A549 (cell line): ENCODE measurements around the gene SLC35D3. TPM values are rescaled to one million over a fixed set of nuclear protein-coding genes. Genes with fewer than 3 reads are reported as not detected.

Source experiments
- ATAC-seq, 2 experiments: fragments of 200-7000 bp in 1 of 2; fragments of >200 bp in 1 of 2; cut with Nextera tagmentation in 1 of 2; cut with Tn5 transposase in 1 of 2; 3 replicates each; pipeline versions ENCODE4 v1.8.0 to v1.9.1; 2018 to 2020; ENCODE audit warnings: mild to moderate bottlenecking in 1 of 2, moderate library complexity in 1 of 2
- CTCF ChIA-PET: fragments of 300-600 bp; sonication (Branson Sonifier 250); formaldehyde crosslinking; extraction: SDS; loops from one replicate; lab custom pipeline; 2021; ENCODE audit warnings: antibody characterized with exemption, inconsistent platforms; lab: Yijun Ruan, JAX
- POLR2A ChIA-PET: fragments of 350-600 bp; formaldehyde crosslinking; extraction: SDS; loops from one replicate; lab custom pipeline; 2021; ENCODE audit warnings: antibody characterized with exemption, inconsistent platforms; lab: Yijun Ruan, JAX
- DNase-seq, 2 experiments: peaks; one replicate each; pipeline versions ENCODE4 v3.0.0 to v3.0.0-alpha.2; 2011 to 2016; ENCODE audit warnings: low read depth in 1 of 2, low spot score in 1 of 2
- FAIRE-seq: peaks from 2 replicates; lab custom pipeline; 2011; peaks lifted over from hg19 to GRCh38; lab: Jason Lieb, UNC
- H3K27ac ChIP-seq, 2 experiments: fragments of >200 bp; sonication (Bioruptor Twin); formaldehyde crosslinking; 3 replicates each; pipeline ENCODE4 v1.5.1; 2016 to 2017
- H3K4me1 ChIP-seq: fragments of >200 bp; sonication (Bioruptor Twin); formaldehyde crosslinking; 3 replicates; pipeline ENCODE4 v1.6.1; 2016
- H3K4me2 ChIP-seq: fragments of >200 bp; sonication (Bioruptor Twin); formaldehyde crosslinking; 3 replicates; pipeline ENCODE4 v1.6.1; 2016
- H3K4me3 ChIP-seq: fragments of >200 bp; sonication (Bioruptor Twin); formaldehyde crosslinking; 3 replicates; pipeline ENCODE4 v1.5.1; 2016
- H3K9me3 ChIP-seq: fragments of >200 bp; sonication (Bioruptor Twin); formaldehyde crosslinking; 3 replicates; pipeline ENCODE4 v1.6.1; 2016
- CBX2 ChIP-seq: fragments of 200-600 bp; sonication (generic); IDR thresholded peaks from 2 replicates; pipeline ENCODE4 v1.6.1; 2016; ENCODE audit warnings: low read depth, mild to moderate bottlenecking, borderline replicate concordance
- CEBPB ChIP-seq, 2 experiments: fragments of >200 bp in 1 of 2; sonication (Bioruptor Twin) in 1 of 2; formaldehyde crosslinking in 1 of 2; IDR thresholded peaks; 2 replicates each; pipeline ENCODE4 v1.6.1; 2012 to 2016
- CHD2 ChIP-seq: fragments of 150-350 bp; IDR thresholded peaks from 2 replicates; pipeline ENCODE4 v1.6.1; 2014; ENCODE audit warnings: low read length; ENCODE audit not compliant: partially characterized antibody
- HMGXB4 ChIP-seq: fragments of 250-450 bp; sonication (Bioruptor Pico); IDR thresholded peaks from 2 replicates; pipeline ENCODE4 v1.5.0; 2021; ENCODE audit warnings: mild to moderate bottlenecking, moderate library complexity, borderline replicate concordance
- HOXA7 ChIP-seq: fragments of 250-450 bp; sonication (Bioruptor Pico); IDR thresholded peaks from 2 replicates; pipeline ENCODE4 v1.5.0; 2020; ENCODE audit warnings: mild to moderate bottlenecking, moderate library complexity
- KDM1A ChIP-seq: fragments of 200-600 bp; sonication (generic); IDR thresholded peaks from 2 replicates; pipeline ENCODE4 v1.6.1; 2016; ENCODE audit warnings: low read depth, mild to moderate bottlenecking
- KDM5A ChIP-seq: fragments of 200-600 bp; sonication (generic); IDR thresholded peaks from 2 replicates; pipeline ENCODE4 v1.6.1; 2016; ENCODE audit warnings: antibody characterized with exemption, mild to moderate bottlenecking
- MAZ ChIP-seq: fragments of 150-350 bp; IDR thresholded peaks from 2 replicates; pipeline ENCODE4 v1.6.1; 2014; ENCODE audit warnings: antibody characterized with exemption, low read depth, low read length, borderline replicate concordance
- NFE2L2 ChIP-seq: fragments of 150-350 bp; conservative IDR thresholded peaks from 2 replicates; pipeline ENCODE4 v1.6.1; 2014; ENCODE audit warnings: low read length
- PHF8 ChIP-seq: fragments of 200-600 bp; sonication (generic); IDR thresholded peaks from 2 replicates; pipeline ENCODE4 v1.6.1; 2016; ENCODE audit warnings: low read depth, mild to moderate bottlenecking, antibody characterized with exemption, moderate library complexity, borderline replicate concordance
- POLR2A ChIP-seq: IDR thresholded peaks from 2 replicates; pipeline ENCODE4 v1.6.1; 2012; ENCODE audit warnings: mild to moderate bottlenecking, low read length
- RCOR1 ChIP-seq: fragments of 150-350 bp; IDR thresholded peaks from 2 replicates; pipeline ENCODE4 v1.6.1; 2014; ENCODE audit warnings: antibody characterized with exemption, low read length, low read depth
- REST ChIP-seq: fragments of 200-600 bp; sonication (generic); IDR thresholded peaks from 2 replicates; pipeline ENCODE4 v1.6.1; 2016; ENCODE audit warnings: antibody characterized with exemption, mild to moderate bottlenecking, moderate library complexity
- SMC3 ChIP-seq: fragments of >200 bp; sonication (Bioruptor Twin); formaldehyde crosslinking; IDR thresholded peaks from 3 replicates; pipeline ENCODE4 v1.6.1; 2018; ENCODE audit warnings: inconsistent platforms
- SREBF2 ChIP-seq: fragments of 450-650 bp; IDR thresholded peaks from 2 replicates; pipeline ENCODE4 v1.6.1; 2014; ENCODE audit warnings: mild to moderate bottlenecking, moderate library complexity
- TP53 ChIP-seq: fragments of 250-450 bp; sonication (Bioruptor Pico); IDR thresholded peaks from 2 replicates; pipeline ENCODE4 v1.5.0; 2021; ENCODE audit warnings: mild to moderate bottlenecking, moderate library complexity
- USF2 ChIP-seq: fragments of 450-650 bp; IDR thresholded peaks from 2 replicates; pipeline ENCODE4 v1.6.1; 2014; ENCODE audit warnings: antibody characterized with exemption
- ZC3H11A ChIP-seq: fragments of 450-650 bp; IDR thresholded peaks from 2 replicates; pipeline ENCODE4 v1.6.1; 2014; ENCODE audit warnings: antibody characterized with exemption, mild to moderate bottlenecking
- ZFP36 ChIP-seq: fragments of 450-650 bp; IDR thresholded peaks from 2 replicates; pipeline ENCODE4 v1.6.1; 2014; ENCODE audit warnings: borderline replicate concordance; ENCODE audit not compliant: partially characterized antibody
- WGBS: methylation state at CpG from one replicate; pipeline ENCODE4 v1.1.6; 2017; ENCODE audit errors: missing lambda C conversion rate; 5-methylcytosine and 5-hydroxymethylcytosine counted together
- polyA plus RNA-seq, 4 experiments: library from polyadenylated mRNA; depleted of rRNA in 3 of 4; stranded (reverse); fragments of >200 nt; fragmentation: RNase III in 1 of 4; extraction: RNeasy Plus Mini Kit Qiagen cat#74134 plus additional on column Dnase treatment in 1 of 4; gene quantifications; 2 replicates in 3 of 4; 3 replicates in 1 of 4; pipeline ENCODE4 v1.2.3, GENCODE V29; 2011 to 2017
- TF ChIP-seq, protein P1 (sequence below): fragments of >200 bp; sonication (Bioruptor Twin); formaldehyde crosslinking; IDR thresholded peaks from 3 replicates; pipeline ENCODE4 v1.5.1; 2016
- TF ChIP-seq, protein P2 (sequence below): fragments of 250-450 bp; sonication (Bioruptor Pico); IDR thresholded peaks from 2 replicates; pipeline ENCODE4 v1.5.0; 2020; ENCODE audit warnings: low read depth, mild to moderate bottlenecking, moderate library complexity
- TF ChIP-seq, protein P3 (sequence below): IDR thresholded peaks from 2 replicates; pipeline ENCODE4 v1.6.1; 2012

The SLC35D3 gene
- polyA plus RNA-seq, 2 of the 4 experiments (the other 2 are of a cell fraction) = not detected

GRCh38 chr6:136918706-136919105, 3.4 kb upstream of the SLC35D3 start:
- no peak overlapping the region for H3K27ac ChIP-seq
- H3K4me3 ChIP-seq = no peak overlapping the region
- no peaks in the 10 kb centered on the region for H3K4me1 ChIP-seq
- no peak for DNase-seq
- no peak for TF ChIP-seq CHD2
- TF ChIP-seq KDM1A = no peak
- TF ChIP-seq POLR2A = no peak
- TF ChIP-seq HMGXB4 (CRISPR knock-in tag) = no peak
- no peak for TF ChIP-seq CEBPB (IDR thresholded peaks at IDR 0.05)
- no peak for TF ChIP-seq CBX2
- no peak for TF ChIP-seq MAZ
- TF ChIP-seq, protein P1, sequence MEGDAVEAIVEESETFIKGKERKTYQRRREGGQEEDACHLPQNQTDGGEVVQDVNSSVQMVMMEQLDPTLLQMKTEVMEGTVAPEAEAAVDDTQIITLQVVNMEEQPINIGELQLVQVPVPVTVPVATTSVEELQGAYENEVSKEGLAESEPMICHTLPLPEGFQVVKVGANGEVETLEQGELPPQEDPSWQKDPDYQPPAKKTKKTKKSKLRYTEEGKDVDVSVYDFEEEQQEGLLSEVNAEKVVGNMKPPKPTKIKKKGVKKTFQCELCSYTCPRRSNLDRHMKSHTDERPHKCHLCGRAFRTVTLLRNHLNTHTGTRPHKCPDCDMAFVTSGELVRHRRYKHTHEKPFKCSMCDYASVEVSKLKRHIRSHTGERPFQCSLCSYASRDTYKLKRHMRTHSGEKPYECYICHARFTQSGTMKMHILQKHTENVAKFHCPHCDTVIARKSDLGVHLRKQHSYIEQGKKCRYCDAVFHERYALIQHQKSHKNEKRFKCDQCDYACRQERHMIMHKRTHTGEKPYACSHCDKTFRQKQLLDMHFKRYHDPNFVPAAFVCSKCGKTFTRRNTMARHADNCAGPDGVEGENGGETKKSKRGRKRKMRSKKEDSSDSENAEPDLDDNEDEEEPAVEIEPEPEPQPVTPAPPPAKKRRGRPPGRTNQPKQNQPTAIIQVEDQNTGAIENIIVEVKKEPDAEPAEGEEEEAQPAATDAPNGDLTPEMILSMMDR = no peak
- TF ChIP-seq ZC3H11A = no peak
- TF ChIP-seq PHF8 = no peak
- TF ChIP-seq RCOR1 = no peak
- TF ChIP-seq TP53 (CRISPR knock-in tag) = no peak
- TF ChIP-seq, protein P2, sequence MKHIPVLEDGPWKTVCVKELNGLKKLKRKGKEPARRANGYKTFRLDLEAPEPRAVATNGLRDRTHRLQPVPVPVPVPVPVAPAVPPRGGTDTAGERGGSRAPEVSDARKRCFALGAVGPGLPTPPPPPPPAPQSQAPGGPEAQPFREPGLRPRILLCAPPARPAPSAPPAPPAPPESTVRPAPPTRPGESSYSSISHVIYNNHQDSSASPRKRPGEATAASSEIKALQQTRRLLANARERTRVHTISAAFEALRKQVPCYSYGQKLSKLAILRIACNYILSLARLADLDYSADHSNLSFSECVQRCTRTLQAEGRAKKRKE (CRISPR knock-in tag) = no peak
- TF ChIP-seq, protein P3, sequence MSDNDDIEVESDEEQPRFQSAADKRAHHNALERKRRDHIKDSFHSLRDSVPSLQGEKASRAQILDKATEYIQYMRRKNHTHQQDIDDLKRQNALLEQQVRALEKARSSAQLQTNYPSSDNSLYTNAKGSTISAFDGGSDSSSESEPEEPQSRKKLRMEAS = no peak
- TF ChIP-seq SMC3 = no peak
- TF ChIP-seq USF2 = no peak
- TF ChIP-seq ZFP36 = no peak
- TF ChIP-seq HOXA7 (CRISPR knock-in tag) = no peak
- WGBS = 79% methylated on average over 3 of the region's 3 CpGs
- H3K9me3 ChIP-seq = no peaks in the 10 kb centered on the region
- ChIA-PET POLR2A (no interaction called here), CTCF (interaction anchor here (1.2 to 1.8 kb wide), 2 partner anchors 9 to 352 kb away, joined by 3 to 4 read pairs; no protein-coding TSS in a partner anchor)
- no peak for ATAC-seq
- H3K4me2 ChIP-seq = no peak overlapping the region
- no peak for FAIRE-seq

GRCh38 chr6:136920216-136920615, 1.9 kb upstream of the SLC35D3 start:
- POLR2A ChIA-PET = no interaction called here
- no peak for FAIRE-seq
- DNase-seq = no peak
- H3K4me1 ChIP-seq = no peaks in the 10 kb centered on the region
- 86% methylated on average over 6 of the region's 6 CpGs for WGBS
- H3K9me3 ChIP-seq = no peaks in the 10 kb centered on the region
- H3K4me3 ChIP-seq = no peak overlapping the region
- H3K4me2 ChIP-seq = no peak overlapping the region
- CTCF ChIA-PET = no interaction called here
- no peak overlapping the region for H3K27ac ChIP-seq
- no peak for ATAC-seq
- no peak for TF ChIP-seq SMC3
- TF ChIP-seq, protein P1 = no peak
- no peak for TF ChIP-seq HMGXB4 (CRISPR knock-in tag)
- TF ChIP-seq POLR2A = no peak
- TF ChIP-seq REST = no peak
- TF ChIP-seq NFE2L2 = no peak
- no peak for TF ChIP-seq SREBF2
- no peak for TF ChIP-seq KDM5A
